Occipital lobe (tissue), 2 donors: ENCODE measurements around the gene LMNTD2. TPM values are rescaled to one million over a fixed set of nuclear protein-coding genes. Genes with fewer than 3 reads are reported as not detected.

Experiments
- DNase-seq: peaks from one replicate; lab custom pipeline; 2025; lab: John Stamatoyannopoulos, UW
- total RNA-seq: library from RNA; depleted of rRNA; stranded (reverse); fragments of >200 nt; gene quantifications from one replicate; pipeline ENCODE4 v1.2.3, GENCODE V29; 2014

LMNTD2 gene, protein sequence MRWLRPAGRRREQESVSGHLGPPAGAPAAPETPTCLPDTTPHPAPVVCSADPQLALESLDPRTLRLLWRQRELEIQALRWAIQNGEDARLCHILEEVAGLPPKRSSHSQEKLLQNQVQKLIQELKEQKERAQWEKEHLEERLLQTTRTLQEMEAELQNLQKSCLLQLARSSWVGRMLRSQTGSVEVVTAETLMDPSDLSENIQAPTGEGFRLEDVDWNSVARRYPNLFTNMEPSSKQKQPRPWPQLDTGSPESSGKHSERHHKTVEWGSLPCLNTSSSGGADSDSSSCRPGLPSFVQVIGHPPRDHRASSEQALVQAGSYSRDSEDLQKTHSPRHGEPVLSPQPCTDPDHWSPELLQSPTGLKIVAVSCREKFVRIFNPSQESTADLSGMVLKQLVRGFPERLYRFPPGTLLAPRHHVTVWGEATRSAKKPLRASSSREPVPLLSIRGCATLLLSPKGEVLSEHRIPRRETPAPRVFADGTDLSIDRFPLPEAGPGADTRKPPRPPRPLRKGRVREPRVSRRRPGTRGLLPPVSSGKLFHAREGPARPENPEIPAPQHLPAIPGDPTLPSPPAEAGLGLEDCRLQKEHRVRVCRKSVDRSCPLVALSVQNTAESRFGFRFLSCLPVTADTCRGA
- 0.16 TPM for total RNA-seq

DNA sequence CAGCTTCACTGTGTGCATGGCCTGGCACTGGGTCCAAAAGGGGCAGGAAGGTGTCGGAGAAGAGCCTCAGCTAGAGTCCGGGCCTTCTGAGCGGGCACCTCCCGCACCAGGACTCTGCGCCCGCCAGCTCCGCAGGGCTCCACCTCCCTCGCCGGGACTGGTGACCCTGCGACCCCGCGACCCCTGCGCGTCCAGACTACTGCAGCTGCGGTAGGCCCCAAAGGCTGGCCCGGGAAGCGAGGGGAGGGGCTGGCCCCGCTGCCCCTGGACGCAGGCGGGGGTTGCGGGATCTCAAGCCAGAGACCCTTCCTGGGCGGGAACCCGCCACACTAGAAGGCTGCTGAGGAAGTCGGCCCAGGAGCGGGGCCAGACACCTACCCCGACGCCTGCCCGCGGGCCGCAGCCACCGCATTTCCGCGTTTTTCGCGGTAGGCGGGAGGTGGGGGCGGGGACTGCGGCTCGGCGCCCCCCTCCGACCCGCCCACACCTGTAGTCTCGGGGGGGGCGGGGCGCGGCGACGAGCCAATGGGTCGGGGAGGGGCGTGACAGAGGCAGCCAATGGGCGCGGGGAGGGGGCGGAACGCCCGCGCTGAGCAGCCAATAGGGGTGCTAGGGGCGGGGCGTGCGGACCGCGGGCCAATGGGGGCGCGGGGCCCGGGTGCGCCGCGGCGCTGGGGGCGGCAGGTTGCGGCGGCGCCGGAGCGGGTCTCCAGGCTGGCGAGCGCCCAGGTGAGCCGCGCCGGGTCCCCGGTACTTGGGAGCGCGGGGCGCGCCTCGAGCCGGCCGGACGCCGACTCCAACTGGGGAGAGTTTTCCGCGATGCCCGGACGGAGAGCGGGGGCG is at the start of gene LMNTD2, which contains the start of gene RASSF7:
Gene LMNTD2 (minus strand): TSS at position 434 of the 843 bp plus-strand sequence. CDS start 22 bp downstream, at position 412.
Gene RASSF7 (plus strand): TSS at position 666 of the 843 bp plus-strand sequence. CDS start 799 bp downstream, outside the sequence.
- peak; percentile 85 for DNase-seq

DNA sequence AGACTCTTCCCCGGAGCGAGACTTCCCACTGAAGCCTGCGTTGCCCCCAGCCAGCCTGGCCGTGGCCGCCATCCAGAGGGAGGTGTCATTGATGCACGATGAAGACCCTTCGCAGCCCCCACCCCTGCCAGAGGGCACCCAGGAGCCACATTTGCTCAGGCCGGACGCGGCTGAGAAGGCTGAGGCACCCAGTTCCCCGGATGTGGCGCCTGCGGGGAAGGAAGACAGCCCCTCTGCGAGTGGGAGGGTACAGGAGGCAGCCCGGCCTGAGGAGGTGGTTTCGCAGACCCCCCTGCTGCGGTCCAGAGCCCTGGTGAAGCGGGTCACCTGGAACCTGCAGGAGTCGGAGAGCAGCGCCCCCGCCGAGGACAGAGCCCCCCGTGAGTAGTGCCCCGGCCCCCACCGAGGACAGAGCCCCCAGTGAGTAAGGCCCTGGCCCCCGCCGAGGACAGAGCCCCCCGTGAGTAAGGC is 48.8 kb upstream of the LMNTD2 start:
- no peak for DNase-seq

DNA sequence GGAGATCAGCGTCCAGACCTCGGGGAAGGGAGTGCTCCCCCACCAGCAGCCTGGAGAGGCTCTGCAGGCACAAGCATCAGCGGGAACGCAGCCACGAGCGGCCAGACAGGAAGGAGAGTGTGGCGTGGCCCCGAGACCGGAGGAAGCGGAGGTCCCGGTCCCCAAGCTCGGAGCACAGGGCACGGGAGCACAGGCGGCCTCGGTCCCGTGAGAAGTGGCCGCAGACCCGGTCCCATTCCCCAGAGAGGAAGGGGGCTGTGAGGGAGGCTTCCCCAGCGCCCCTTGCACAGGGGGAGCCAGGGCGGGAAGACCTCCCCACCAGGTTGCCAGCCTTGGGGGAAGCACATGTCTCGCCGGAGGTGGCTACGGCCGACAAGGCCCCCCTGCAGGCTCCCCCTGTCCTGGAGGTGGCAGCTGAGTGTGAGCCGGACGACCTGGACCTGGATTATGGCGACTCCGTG is 48.3 kb upstream of the LMNTD2 start:
- DNase-seq, result no peak

DNA sequence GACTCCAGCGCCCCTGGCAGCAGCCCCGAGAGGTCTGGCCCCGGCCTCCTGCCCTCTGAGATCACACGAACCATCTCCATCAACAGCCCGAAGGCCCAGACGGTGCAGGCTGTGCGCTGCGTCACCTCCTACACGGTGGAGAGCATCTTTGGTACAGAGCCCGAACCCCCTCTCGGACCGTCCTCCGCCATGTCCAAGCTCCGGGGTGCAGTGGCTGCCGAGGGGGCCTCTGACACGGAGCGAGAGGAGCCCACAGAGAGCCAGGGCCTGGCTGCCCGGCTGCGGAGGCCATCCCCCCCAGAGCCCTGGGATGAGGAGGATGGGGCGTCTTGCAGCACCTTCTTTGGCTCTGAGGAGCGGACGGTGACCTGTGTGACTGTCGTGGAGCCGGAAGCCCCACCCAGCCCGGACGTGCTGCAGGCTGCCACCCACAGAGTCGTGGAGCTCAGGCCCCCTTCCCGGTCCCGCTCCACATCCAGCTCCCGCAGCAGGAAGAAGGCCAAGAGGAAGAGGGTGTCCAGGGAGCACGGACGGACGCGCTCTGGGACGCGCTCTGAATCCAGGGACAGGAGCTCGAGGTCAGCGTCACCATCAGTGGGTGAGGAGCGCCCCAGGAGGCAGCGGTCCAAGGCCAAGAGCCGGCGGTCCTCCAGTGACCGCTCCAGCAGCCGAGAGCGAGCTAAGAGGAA is 47.6 kb upstream of the LMNTD2 start:
- no peak for DNase-seq

DNA sequence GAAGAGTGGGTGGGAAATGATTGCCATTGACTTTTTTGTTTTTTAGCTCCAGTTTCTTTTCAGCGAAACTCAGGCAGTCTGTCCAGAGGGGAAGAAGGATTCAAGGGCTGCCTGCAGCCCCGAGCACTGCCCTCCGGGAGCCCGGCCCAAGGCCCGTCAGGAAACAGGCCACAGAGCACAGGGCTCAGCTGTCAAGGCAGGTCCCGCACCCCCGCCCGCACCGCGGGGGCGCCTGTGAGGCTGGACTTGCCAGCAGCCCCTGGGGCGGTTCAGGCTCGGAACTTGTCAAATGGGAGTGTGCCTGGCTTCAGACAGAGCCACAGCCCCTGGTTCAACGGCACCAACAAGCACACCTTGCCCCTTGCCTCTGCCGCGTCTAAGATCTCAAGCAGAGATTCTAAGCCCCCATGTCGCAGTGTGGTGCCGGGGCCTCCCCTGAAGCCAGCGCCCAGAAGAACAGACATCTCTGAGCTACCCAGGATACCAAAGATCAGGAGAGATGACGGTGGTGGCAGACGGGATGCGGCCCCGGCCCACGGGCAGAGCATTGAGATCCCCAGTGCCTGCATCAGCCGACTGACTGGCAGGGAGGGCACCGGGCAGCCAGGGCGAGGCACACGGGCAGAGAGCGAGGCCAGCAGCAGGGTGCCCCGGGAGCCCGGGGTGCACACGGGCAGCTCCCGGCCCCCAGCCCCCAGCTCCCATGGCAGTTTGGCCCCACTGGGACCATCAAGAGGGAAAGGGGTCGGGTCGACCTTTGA is 46.7 kb upstream of the LMNTD2 start:
- no peak for DNase-seq

DNA sequence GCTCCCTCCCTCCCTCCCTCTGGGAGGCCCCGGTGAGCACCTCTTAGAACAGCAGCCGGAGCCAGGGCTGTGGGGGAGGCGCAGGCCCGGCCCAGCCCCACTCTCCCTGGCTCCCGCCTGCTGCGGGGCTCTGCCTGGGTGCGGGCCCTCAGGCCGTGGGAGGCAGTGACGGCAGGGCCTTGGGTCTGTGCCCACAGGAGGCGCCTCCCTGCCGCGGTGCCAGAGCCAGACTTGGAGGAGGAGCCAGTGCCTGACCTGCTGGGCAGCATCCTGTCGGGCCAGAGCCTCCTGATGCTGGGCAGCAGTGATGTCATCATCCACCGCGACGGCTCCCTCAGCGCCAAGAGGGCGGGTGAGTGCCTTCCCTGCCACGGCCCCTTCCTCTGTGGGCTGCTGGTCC is 45.7 kb upstream of the LMNTD2 start:
- peak; percentile 25 for DNase-seq

DNA sequence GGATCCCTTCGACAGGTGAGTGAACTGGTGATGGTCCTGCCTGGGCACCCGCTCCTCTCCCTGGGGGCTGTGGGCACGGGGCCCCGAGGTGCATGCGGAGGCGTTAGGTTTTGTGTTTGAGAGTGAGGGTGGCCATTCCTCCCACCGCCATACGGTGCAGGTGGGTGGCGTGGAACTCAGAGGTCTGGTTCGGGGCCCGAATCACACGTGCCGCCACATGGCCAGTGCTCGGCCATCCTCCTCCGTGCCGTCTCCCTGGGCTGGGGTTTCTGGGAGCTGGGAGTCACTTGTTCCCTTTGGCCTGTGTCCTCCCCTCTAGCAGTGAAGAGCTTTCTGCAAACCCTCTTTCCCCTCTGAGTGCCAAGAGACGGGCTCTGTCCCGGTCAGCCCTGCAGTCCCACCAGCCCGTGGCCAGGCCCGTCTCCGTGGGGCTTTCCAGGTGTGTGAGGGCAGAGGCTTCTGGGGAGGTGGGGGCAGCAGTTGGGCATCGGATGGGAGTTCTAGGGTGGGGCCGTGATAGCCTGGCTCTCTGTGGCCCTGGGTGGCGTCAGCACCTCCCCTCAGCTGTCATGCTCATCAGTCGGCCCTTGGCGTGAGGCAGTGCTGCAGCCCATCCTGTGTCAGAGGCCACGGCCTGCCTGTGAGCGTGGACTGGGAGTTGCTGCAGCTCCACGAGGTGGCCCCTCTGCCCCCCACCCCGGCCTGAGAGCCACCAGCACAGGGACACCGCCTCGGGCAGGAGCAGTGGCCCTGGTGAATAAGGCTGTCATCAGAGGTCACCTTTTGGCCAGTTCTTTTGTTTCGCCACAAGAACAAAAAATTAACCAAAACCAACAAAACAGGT is 45.0 kb upstream of the LMNTD2 start:
- DNase-seq, result no peak

DNA sequence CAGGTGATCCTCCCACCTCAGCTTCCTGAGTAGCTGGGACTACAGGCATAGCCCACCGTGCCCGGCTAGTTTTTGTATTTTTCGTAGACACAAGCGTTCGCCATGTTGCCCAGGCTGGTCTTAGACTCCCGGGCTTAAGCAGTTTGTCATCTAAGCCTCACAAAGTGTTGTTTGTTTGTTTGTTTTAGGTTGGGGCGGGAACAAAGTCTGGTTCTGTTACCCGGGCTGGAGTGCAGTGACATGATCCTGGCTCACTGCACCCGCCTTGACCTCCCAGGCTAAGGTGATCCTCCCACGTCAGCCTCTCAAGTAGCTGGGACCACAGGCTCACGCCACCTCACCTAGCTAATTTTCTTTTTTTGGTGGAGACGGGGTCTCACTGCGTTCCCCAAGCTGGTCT is 42.6 kb upstream of the LMNTD2 start:
- DNase-seq, result no peak

DNA sequence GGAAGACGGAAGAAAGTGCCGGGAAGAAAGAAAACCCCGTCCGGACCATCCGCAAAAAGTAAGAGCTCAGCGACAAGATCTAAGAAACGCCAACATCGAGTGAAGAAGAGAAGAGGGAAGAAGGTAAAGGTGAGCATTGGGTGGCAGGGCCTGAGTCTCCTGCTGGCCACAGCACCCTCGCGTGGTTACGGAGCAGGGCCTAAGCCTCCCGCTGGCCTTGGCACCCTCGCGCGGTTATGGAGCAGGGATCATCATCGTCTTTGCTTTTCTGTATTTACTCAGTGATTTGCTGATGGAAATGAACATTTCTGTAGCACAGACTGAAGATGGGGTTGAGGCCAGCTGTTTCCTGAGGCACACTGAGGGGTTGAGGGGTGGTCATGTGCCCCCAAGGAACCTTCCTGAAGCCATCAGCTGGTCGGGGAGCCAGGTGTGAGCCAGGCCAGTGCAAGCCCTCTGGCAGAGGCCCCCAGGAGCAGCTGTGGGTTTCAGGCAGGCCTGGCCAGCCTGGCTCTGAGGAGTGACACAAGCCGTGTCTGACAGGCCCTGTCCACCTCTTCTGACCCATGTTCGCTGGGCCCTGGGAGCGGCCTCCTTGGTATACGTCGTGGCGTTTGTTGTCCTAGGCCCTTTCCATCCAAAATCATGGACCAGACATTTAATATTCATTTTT is 41.2 kb upstream of the LMNTD2 start:
- DNase-seq, result no peak

DNA sequence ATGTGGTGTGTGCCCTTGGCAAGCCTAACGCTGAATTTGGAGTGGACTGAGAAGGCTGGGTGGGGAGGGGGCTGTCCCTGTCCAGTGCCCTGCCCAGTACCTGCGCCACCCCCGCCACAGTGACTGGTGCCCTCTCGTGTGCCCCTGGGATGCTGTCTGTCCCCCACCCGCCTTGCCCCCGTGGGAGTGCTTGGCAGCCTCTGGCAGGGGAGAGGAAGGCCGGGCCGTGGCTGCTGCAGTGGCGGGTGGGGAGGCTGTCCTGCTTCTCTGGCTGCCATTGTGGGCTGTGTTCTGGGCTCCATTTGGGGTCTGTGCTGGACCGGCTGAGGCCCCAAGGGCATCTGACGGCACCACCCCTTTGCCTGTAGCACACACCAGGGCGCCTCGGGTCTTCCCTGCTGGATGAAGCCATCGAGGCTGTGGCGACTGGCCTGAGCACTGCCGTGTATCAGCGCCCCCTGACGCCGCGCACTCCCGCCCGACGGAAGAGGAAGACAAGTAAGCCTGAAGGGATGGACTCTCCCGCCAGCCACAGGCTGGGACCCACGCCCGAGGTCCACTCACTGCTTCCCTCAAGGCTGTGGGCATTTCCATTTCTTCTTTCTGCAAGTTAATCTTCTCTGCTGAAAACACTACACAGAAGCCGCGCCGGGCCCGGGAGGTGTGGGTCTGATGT is 37.6 kb upstream of the LMNTD2 start:
- no peak for DNase-seq

DNA sequence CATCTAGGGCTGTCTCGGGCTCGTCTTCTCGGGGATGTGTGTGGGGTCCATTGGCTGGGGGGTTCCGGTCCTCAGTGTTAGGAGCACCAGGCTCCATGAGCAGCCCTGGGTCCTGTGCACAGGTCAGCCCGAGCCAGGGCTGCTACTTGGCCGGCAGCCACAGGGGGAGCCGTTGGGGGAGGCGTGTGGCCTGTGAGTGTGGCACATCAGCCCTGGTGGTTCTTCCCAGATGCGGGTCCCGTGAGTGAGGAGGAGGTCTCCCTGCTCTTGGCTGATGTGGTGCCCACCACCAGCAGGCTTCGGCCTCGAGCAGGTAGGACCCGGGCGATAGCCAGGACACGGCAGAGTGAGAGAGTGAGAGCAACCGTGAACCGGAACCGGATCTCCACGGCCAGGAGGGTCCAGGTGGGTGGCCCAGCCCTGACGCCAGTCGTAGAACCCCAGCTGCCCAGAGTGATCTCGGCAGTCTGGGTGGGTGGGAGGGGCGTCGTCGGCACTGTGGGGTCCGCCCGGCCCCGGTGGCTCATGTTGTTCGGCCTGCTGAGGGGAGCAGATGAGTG is 36.7 kb upstream of the LMNTD2 start:
- DNase-seq, result no peak

DNA sequence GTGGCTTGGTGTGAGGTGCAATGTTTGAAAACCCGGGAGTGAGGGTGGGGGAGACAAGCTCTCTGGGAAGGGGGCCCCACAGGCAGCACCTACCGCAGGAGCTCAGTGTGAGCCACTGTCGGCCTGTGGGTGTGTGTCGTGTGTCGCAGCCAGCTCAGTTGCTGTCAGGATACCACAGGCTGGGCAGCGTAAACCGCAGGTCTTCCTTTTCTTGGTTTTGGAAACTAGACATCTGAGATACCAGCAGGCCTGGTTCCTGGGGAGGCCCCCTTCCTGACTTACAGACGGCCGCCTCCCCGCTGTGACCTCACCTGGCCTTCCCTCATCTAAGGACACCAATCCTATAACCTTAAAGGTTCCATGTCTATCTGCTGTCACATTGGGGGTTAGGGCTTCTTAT is 35.8 kb upstream of the LMNTD2 start:
- DNase-seq, result no peak

DNA sequence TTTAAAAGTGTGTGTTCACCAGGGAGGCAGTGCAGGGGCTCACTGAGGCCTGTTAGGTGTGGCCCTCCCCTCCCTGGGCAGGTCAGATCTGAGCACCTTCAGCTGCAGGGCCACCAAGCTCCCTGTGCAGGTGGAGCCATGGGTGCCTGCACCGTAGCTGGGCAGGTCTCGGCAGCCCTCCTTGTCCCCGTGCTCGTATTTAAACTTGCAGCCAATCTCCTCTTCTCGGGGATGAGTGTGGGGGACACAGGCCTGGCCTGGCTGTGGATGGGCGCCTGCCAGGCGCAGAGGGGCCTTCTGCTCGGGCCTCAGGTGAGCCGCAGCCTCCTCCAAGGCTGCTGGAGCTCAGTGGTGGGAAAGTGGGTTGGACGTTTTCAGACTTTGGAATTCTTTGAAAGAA is 34.9 kb upstream of the LMNTD2 start:
- DNase-seq, result no peak

DNA sequence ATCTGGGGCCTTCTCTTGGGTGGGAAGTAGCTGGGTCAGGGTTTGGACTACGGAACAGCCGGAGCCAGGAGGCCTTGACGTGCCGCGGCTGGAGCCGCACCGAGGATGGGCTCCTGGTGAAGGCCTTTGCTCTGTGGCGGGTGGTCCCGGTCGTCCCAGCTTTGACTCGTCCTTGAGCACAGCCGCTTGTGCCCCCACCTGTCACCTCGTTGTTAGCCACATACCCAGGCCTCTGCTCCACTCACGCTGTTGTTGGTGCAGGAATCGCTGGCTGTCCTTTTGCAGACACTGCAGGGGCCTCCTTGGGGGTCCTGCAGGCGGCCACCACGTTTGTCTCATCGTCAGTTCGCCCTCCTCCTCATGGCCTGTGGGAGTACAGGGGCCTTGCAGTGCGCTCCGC is 32.8 kb upstream of the LMNTD2 start:
- no peak for DNase-seq

DNA sequence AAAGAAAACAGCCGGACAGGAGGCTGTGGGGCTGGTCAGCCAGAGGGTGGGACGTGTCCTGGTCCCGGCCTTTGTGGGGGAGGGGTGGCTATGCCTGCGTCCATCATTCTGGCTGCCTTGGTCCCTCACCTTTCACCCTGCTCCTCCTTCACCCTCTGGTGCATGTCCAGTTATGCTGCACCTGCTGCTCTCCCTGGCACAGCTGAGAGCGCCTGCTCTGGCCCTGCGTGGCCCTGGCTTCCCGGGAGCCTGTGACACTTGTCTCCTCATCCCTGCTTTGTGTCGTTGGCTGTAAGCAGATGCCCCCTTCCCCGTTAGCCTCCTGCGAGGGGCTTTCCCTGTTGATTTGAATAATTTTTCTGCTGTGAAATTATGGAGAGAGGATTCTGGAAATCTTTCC is 32.4 kb upstream of the LMNTD2 start:
- no peak for DNase-seq

DNA sequence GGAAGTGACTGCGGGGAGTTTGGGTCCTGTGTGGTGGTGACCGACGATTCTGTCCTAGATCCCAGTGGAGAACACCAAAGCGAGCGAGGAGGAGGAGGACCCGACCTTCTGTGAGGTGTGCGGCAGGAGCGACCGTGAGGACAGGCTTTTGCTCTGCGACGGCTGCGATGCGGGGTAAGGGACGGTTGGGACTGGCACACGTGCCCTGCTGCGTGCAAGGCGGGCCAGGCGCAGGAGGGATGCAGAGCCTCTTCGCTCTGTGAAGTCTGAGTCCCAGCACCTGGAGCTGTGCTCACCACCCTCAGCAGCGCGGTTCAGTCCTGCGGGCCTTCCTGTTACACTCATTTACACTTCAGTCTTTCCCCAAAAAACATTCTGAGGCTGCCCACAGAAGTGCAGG is 32.0 kb upstream of the LMNTD2 start:
- DNase-seq, result no peak

DNA sequence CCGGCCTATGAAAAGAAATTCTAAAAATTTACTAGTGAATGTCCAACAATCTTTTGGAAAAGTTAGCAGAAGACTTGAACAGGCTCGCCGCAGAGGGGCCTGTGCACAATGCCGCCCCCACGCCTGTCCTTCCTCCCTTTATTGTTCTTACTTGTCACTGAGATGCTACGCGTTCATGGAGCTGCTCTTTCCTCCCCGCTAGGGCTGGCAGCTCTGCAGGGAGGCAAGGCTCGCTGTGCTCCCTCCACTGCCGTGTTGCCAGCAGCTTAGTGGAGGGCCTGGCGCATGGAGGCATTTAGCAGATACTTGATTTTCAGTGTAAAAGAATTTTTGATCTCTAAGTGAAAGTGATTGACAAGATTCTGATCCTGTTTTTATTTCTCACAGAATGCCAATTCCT is 30.5 kb upstream of the LMNTD2 start:
- DNase-seq, result no peak

DNA sequence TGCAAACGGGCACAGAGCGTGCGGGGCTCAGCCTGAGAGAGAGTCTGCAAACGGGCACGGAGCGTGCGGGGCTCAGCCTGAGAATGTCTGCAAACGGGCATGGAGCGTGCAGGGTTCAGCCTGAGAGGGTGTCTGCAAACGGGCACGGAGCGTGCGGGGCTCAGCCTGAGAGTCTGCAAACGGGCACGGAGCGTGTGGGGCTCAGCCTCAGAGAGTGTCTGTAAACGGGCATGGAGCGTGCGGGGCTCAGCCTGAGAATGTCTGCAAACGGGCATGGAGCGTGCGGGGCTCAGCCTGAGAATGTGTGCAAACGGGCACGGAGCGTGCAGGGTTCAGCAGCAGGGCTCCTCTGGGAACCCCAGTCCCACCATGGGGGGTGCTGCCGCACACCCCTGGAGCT is 29.3 kb upstream of the LMNTD2 start:
- DNase-seq, result no peak
